T-helper 17 cell (primary cell): ENCODE results near the gene SBK2. TPM values are rescaled to one million over a fixed set of nuclear protein-coding genes. Genes with fewer than 3 reads are reported as not detected.
A peak's percentile ranks its signal among the peaks of the same experiment; 100 is the strongest.
"Not testable (repeated sequence)": the region's sequence is repeated elsewhere in the genome, so short reads cannot be mapped to it uniquely, and the experiment has no call there.

ENCODE experiments used
- ATAC-seq: fragments of 150-1000 bp; cut with Tn5 transposase; 2 replicates; pipeline ENCODE4 v1.10.0; 2021; ENCODE audit warnings: mild to moderate bottlenecking, moderate library complexity
- DNase-seq, 3 donors: peaks; one replicate each; pipeline versions ENCODE4 v3.0.0 to v3.0.0-alpha.2; 2020 to 2021
- H3K9me3 ChIP-seq: one replicate; pipeline ENCODE4 v1.7.0; 2013; ENCODE audit warnings: low read length, mild to moderate bottlenecking; ENCODE audit not compliant: control insufficient read depth, poor library complexity, severe bottlenecking
- H3K27ac Mint-ChIP-seq: one replicate; pipeline ENCODE4 v1.8.0; 2022; ENCODE audit warnings: mild to moderate bottlenecking, moderate library complexity, mixed read lengths
- H3K27me3 Mint-ChIP-seq: one replicate; pipeline ENCODE4 v1.8.0; 2022; ENCODE audit warnings: mixed read lengths
- H3K36me3 Mint-ChIP-seq: one replicate; pipeline ENCODE4 v1.8.0; 2022; ENCODE audit warnings: low read depth, mixed read lengths
- H3K4me1 Mint-ChIP-seq: one replicate; pipeline ENCODE4 v1.8.0; 2022; ENCODE audit warnings: mild to moderate bottlenecking, mixed read lengths
- H3K4me3 Mint-ChIP-seq: one replicate; pipeline ENCODE4 v1.8.0; 2022; ENCODE audit warnings: mild to moderate bottlenecking, moderate library complexity, mixed read lengths
- total RNA-seq, 4 donors: library from RNA in 2 of 4; stranded (reverse) in 2 of 4; gene quantifications; one replicate each; pipeline ENCODE4 v1.2.3 and lab custom pipeline; 2022 to 2026

The SBK2 gene
- total RNA-seq, 2 donors from 2014 or later: not detected

GRCh38 chr19:55578031-55578760 lies 41.3 kb upstream of the SBK2 start:
- peaks cover 5% of the 10 kb centered on the region for H3K36me3 Mint-ChIP-seq
- peaks cover 23% of the 10 kb centered on the region for H3K4me1 Mint-ChIP-seq
- H3K27ac Mint-ChIP-seq: no peak overlapping the region
- no peaks in the 10 kb centered on the region for H3K27me3 Mint-ChIP-seq
- ATAC-seq (no peak), DNase-seq (no peak)
- H3K9me3 ChIP-seq: no peaks in the 10 kb centered on the region
- H3K4me3 Mint-ChIP-seq: no peak overlapping the region

- no peak overlapping the region for H3K27ac Mint-ChIP-seq
- H3K4me1 Mint-ChIP-seq: peaks cover 18% of the 10 kb centered on the region
- no peak overlapping the region for H3K4me3 Mint-ChIP-seq
- ATAC-seq: no peak
- peaks cover 5% of the 10 kb centered on the region for H3K36me3 Mint-ChIP-seq
- DNase-seq: no peak
- no peaks in the 10 kb centered on the region for H3K27me3 Mint-ChIP-seq
- H3K9me3 ChIP-seq: no peaks in the 10 kb centered on the region
Measured at GRCh38 chr19:55576746-55577145, 39.8 kb upstream of the SBK2 start.

GRCh38 chr19:55573929-55574328 lies 37.0 kb upstream of the SBK2 start:
- not testable (repeated sequence) for H3K4me1 Mint-ChIP-seq, H3K4me3 Mint-ChIP-seq, H3K27ac Mint-ChIP-seq, H3K36me3 Mint-ChIP-seq, ATAC-seq, H3K9me3 ChIP-seq, H3K27me3 Mint-ChIP-seq, DNase-seq

GRCh38 chr19:55569477-55569876 lies 32.5 kb upstream of the SBK2 start:
- not testable (repeated sequence) for DNase-seq, H3K27ac Mint-ChIP-seq, ATAC-seq, H3K9me3 ChIP-seq, H3K4me3 Mint-ChIP-seq, H3K4me1 Mint-ChIP-seq, H3K36me3 Mint-ChIP-seq
- H3K27me3 Mint-ChIP-seq: peaks cover 12% of the 10 kb centered on the region

- ATAC-seq (no peak), DNase-seq (no peak)
- Mint-ChIP-seq H3K27me3 (peaks cover 17% of the 10 kb centered on the region), H3K4me3 (no peak overlapping the region), H3K36me3 (no peaks in the 10 kb centered on the region), H3K4me1 (no peaks in the 10 kb centered on the region), H3K27ac (no peak overlapping the region)
- no peaks in the 10 kb centered on the region for H3K9me3 ChIP-seq
Measured at GRCh38 chr19:55567708-55568328, 30.9 kb upstream of the SBK2 start.

GRCh38 chr19:55566823-55567222 lies 29.9 kb upstream of the SBK2 start:
- DNase-seq: no peak
- ATAC-seq: no peak
- Mint-ChIP-seq H3K4me3 (no peak overlapping the region), H3K4me1 (no peaks in the 10 kb centered on the region), H3K27me3 (peaks cover 17% of the 10 kb centered on the region), H3K36me3 (no peaks in the 10 kb centered on the region), H3K27ac (no peak overlapping the region)
- H3K9me3 ChIP-seq: no peaks in the 10 kb centered on the region

- Mint-ChIP-seq H3K4me3 (no peak overlapping the region), H3K36me3 (no peaks in the 10 kb centered on the region)
- no peak for ATAC-seq
Measured at GRCh38 chr19:55563261-55563690, 26.3 kb upstream of the SBK2 start.

GRCh38 chr19:55559684-55560083 lies 22.8 kb upstream of the SBK2 start:
- no peak for DNase-seq
- no peak overlapping the region for H3K4me3 Mint-ChIP-seq
- H3K27ac Mint-ChIP-seq: no peak overlapping the region
- no peaks in the 10 kb centered on the region for H3K36me3 Mint-ChIP-seq
- peaks cover 2% of the 10 kb centered on the region for H3K4me1 Mint-ChIP-seq
- H3K27me3 Mint-ChIP-seq: peaks cover 23% of the 10 kb centered on the region
- no peaks in the 10 kb centered on the region for H3K9me3 ChIP-seq
- no peak for ATAC-seq

More at GRCh38 chr19:55563261-55563690, 26.3 kb upstream of the SBK2 start:
- Mint-ChIP-seq H3K27ac (no peak overlapping the region), H3K27me3 (peaks cover 32% of the 10 kb centered on the region), H3K4me1 (no peaks in the 10 kb centered on the region)
- DNase-seq: no peak
- H3K9me3 ChIP-seq: no peaks in the 10 kb centered on the region

- DNase-seq (no peak), ATAC-seq (no peak)
- H3K9me3 ChIP-seq: no peaks in the 10 kb centered on the region
- Mint-ChIP-seq H3K4me3 (no peak overlapping the region), H3K4me1 (peaks cover 2% of the 10 kb centered on the region), H3K27me3 (peaks cover 37% of the 10 kb centered on the region), H3K27ac (peak overlapping the region; percentile 39), H3K36me3 (no peaks in the 10 kb centered on the region)
Measured at GRCh38 chr19:55554741-55555152, 17.8 kb upstream of the SBK2 start.

- Mint-ChIP-seq H3K4me3 (no peak overlapping the region), H3K27ac (peak overlapping the region; percentile 39), H3K4me1 (peaks cover 2% of the 10 kb centered on the region), H3K27me3 (peaks cover 34% of the 10 kb centered on the region), H3K36me3 (no peaks in the 10 kb centered on the region)
- DNase-seq: no peak
- no peak for ATAC-seq
- H3K9me3 ChIP-seq: no peaks in the 10 kb centered on the region
Measured at GRCh38 chr19:55554302-55554701, 17.4 kb upstream of the SBK2 start.

- no peak for ATAC-seq
- peaks cover 2% of the 10 kb centered on the region for H3K4me1 Mint-ChIP-seq
- no peaks in the 10 kb centered on the region for H3K9me3 ChIP-seq
- no peaks in the 10 kb centered on the region for H3K36me3 Mint-ChIP-seq
- no peak for DNase-seq
- H3K4me3 Mint-ChIP-seq: no peak overlapping the region
- peaks cover 31% of the 10 kb centered on the region for H3K27me3 Mint-ChIP-seq
- no peak overlapping the region for H3K27ac Mint-ChIP-seq
Measured at GRCh38 chr19:55553217-55554182, 16.6 kb upstream of the SBK2 start.

GRCh38 chr19:55552620-55553019 lies 15.7 kb upstream of the SBK2 start:
- peaks cover 2% of the 10 kb centered on the region for H3K4me1 Mint-ChIP-seq
- H3K9me3 ChIP-seq: no peaks in the 10 kb centered on the region
- H3K27ac Mint-ChIP-seq: no peak overlapping the region
- H3K27me3 Mint-ChIP-seq: peaks cover 39% of the 10 kb centered on the region
- ATAC-seq (no peak), DNase-seq (no peak)
- no peaks in the 10 kb centered on the region for H3K36me3 Mint-ChIP-seq
- no peak overlapping the region for H3K4me3 Mint-ChIP-seq

GRCh38 chr19:55552206-55552605 lies 15.3 kb upstream of the SBK2 start:
- ATAC-seq (no peak), DNase-seq (no peak)
- Mint-ChIP-seq H3K4me3 (no peak overlapping the region), H3K27ac (no peak overlapping the region), H3K27me3 (peaks cover 43% of the 10 kb centered on the region), H3K36me3 (peaks cover 2% of the 10 kb centered on the region), H3K4me1 (no peaks in the 10 kb centered on the region)
- H3K9me3 ChIP-seq: no peaks in the 10 kb centered on the region
